H9 (cell line): ENCODE measurements around the gene DIAPH3. TPM values are rescaled to one million over a fixed set of nuclear protein-coding genes. Genes with fewer than 3 reads are reported as not detected.

Experiments used
- DNase-seq: peaks from one replicate; pipeline ENCODE4 v3.0.0-alpha.2; 2017
- H2AFZ ChIP-seq: one replicate; pipeline ENCODE4 v1.6.1; 2013; ENCODE audit warnings: mild to moderate bottlenecking, low read length, control low read depth, moderate library complexity
- H2AK5ac ChIP-seq: 2 replicates; pipeline ENCODE4 v1.6.1; 2013; ENCODE audit warnings: low read length, control low read depth, mixed read lengths; ENCODE audit not compliant: insufficient read length
- H2BK120ac ChIP-seq: one replicate; pipeline ENCODE4 v1.6.1; 2013; ENCODE audit warnings: low read depth, mild to moderate bottlenecking, low read length, control low read depth, inconsistent platforms; ENCODE audit not compliant: poor library complexity, severe bottlenecking
- H2BK12ac ChIP-seq: 2 replicates; pipeline ENCODE4 v1.6.1; 2013; ENCODE audit warnings: low read length, control low read depth, mixed read lengths, low read depth; ENCODE audit not compliant: insufficient read length
- H2BK15ac ChIP-seq: 2 replicates; pipeline ENCODE4 v1.6.1; 2013; ENCODE audit warnings: low read depth, low read length, control low read depth
- H2BK20ac ChIP-seq: one replicate; pipeline ENCODE4 v1.6.1; 2013; ENCODE audit warnings: low read depth, mild to moderate bottlenecking, low read length, control low read depth, inconsistent platforms; ENCODE audit not compliant: poor library complexity, severe bottlenecking
- H2BK5ac ChIP-seq: 2 replicates; pipeline ENCODE4 v1.6.1; 2013; ENCODE audit warnings: low read length, control low read depth, mixed read lengths; ENCODE audit not compliant: insufficient read length
- H3K14ac ChIP-seq: 2 replicates; pipeline ENCODE4 v1.6.1; 2013; ENCODE audit warnings: low read length, control low read depth; ENCODE audit not compliant: insufficient read depth
- H3K18ac ChIP-seq: 2 replicates; pipeline ENCODE4 v1.6.1; 2013; ENCODE audit warnings: low read depth, mild to moderate bottlenecking, mixed read lengths, low read length, control low read depth; ENCODE audit not compliant: insufficient read length
- H3K23ac ChIP-seq: 2 replicates; pipeline ENCODE4 v1.6.1; 2013; ENCODE audit warnings: low read length, control low read depth, mixed read lengths, low read depth; ENCODE audit not compliant: insufficient read length
- H3K23me2 ChIP-seq: 2 replicates; pipeline ENCODE4 v1.6.1; 2013; ENCODE audit warnings: low read depth, mild to moderate bottlenecking, mixed read lengths, low read length, control low read depth; ENCODE audit not compliant: insufficient read length, poor library complexity, severe bottlenecking
- H3K27ac ChIP-seq: 2 replicates; pipeline ENCODE4 v1.5.1; 2013; ENCODE audit warnings: low read length, control low read depth, mixed read lengths, low read depth; ENCODE audit not compliant: insufficient read length
- H3K27me3 ChIP-seq: 2 replicates; pipeline ENCODE4 v1.6.1; 2013; ENCODE audit warnings: low read length, control low read depth, inconsistent platforms; ENCODE audit not compliant: insufficient read depth
- H3K4ac ChIP-seq: 2 replicates; pipeline ENCODE4 v1.6.1; 2013; ENCODE audit warnings: low read depth, mild to moderate bottlenecking, control low read depth, inconsistent platforms, low read length, moderate library complexity
- H3K4me1 ChIP-seq: 2 replicates; pipeline ENCODE4 v1.6.1; 2013; ENCODE audit warnings: low read length, control low read depth, inconsistent platforms; ENCODE audit not compliant: insufficient read depth
- H3K4me2 ChIP-seq: 2 replicates; pipeline ENCODE4 v1.6.1; 2013; ENCODE audit warnings: low read length, control low read depth, mixed read lengths; ENCODE audit not compliant: insufficient read length, insufficient read depth
- H3K56ac ChIP-seq: 2 replicates; pipeline ENCODE4 v1.6.1; 2013; ENCODE audit warnings: low read depth, mild to moderate bottlenecking, mixed read lengths, low read length, control low read depth; ENCODE audit not compliant: insufficient read length
- H3K79me1 ChIP-seq: 2 replicates; pipeline ENCODE4 v1.6.1; 2013; ENCODE audit warnings: low read depth, mild to moderate bottlenecking, moderate library complexity, low read length, control low read depth, inconsistent platforms; ENCODE audit not compliant: insufficient read depth, poor library complexity, severe bottlenecking
- H3K79me2 ChIP-seq: 2 replicates; pipeline ENCODE4 v1.6.1; 2013; ENCODE audit warnings: low read length, control low read depth, inconsistent platforms; ENCODE audit not compliant: insufficient read depth
- H3K9ac ChIP-seq: 2 replicates; pipeline ENCODE4 v1.6.1; 2013; ENCODE audit warnings: low read length, control low read depth, mixed read lengths; ENCODE audit not compliant: insufficient read length; ENCODE audit errors: extremely low read depth
- H3K9me3 ChIP-seq: one replicate; pipeline ENCODE4 v1.6.1; 2013; ENCODE audit warnings: low read depth, low read length, inconsistent platforms; ENCODE audit not compliant: control insufficient read depth
- H3T11ph ChIP-seq: one replicate; pipeline ENCODE4 v1.6.1; 2013; ENCODE audit warnings: mild to moderate bottlenecking, low read length, control low read depth, inconsistent platforms
- H4K20me1 ChIP-seq: one replicate; pipeline ENCODE4 v1.6.1; 2013; ENCODE audit not compliant: control insufficient read depth, insufficient read length, insufficient read depth
- H4K5ac ChIP-seq: 2 replicates; pipeline ENCODE4 v1.6.1; 2013; ENCODE audit warnings: low read depth, mild to moderate bottlenecking, mixed read lengths, low read length, control low read depth; ENCODE audit not compliant: insufficient read length
- H4K8ac ChIP-seq: replicated peaks from 2 replicates; pipeline ENCODE4 v1.6.1; 2013; ENCODE audit warnings: low read length, control low read depth, mixed read lengths, low read depth; ENCODE audit not compliant: insufficient read length
- H4K91ac ChIP-seq: 2 replicates; pipeline ENCODE4 v1.6.1; 2013; ENCODE audit warnings: low read depth, mild to moderate bottlenecking, moderate library complexity, mixed read lengths, low read length, control low read depth; ENCODE audit not compliant: insufficient read length
- H3K27ac Mint-ChIP-seq, 3 experiments: 2 replicates in 2 of 3; 3 replicates in 1 of 3; pipeline ENCODE4 v1.8.0; 2020 to 2021; ENCODE audit warnings: mixed read lengths in 3 of 3, mild to moderate bottlenecking in 1 of 3, moderate library complexity in 1 of 3
- H3K27me3 Mint-ChIP-seq: 2 replicates; pipeline ENCODE4 v1.8.0; 2021; ENCODE audit warnings: low read depth, mild to moderate bottlenecking, moderate library complexity, mixed read lengths
- H3K36me3 Mint-ChIP-seq, 3 experiments: 2 replicates in 2 of 3; 3 replicates in 1 of 3; pipeline ENCODE4 v1.8.0; 2020 to 2021; ENCODE audit warnings: low read depth in 3 of 3, mixed read lengths in 3 of 3; ENCODE audit not compliant: insufficient read depth in 1 of 3
- H3K4me1 Mint-ChIP-seq, 2 experiments: 2 replicates each; pipeline ENCODE4 v1.8.0; 2020; ENCODE audit warnings: mixed read lengths in 2 of 2
- H3K4me3 Mint-ChIP-seq, 2 experiments: 2 replicates in 1 of 2; 3 replicates in 1 of 2; pipeline ENCODE4 v1.8.0; 2020 to 2021; ENCODE audit warnings: mild to moderate bottlenecking in 2 of 2, mixed read lengths in 2 of 2, moderate library complexity in 1 of 2
- H3K9me3 Mint-ChIP-seq, 2 experiments: 2 replicates in 1 of 2; 3 replicates in 1 of 2; pipeline ENCODE4 v1.8.0; 2020; ENCODE audit warnings: mild to moderate bottlenecking in 2 of 2, mixed read lengths in 2 of 2, moderate library complexity in 1 of 2
- WGBS: extraction: QIAGEN DNeasy Blood & Tissue Kit; methylation state at CpG from one replicate; pipeline ENCODE4 v1.1.7; 2013; ENCODE audit warnings: missing lambda C conversion rate, low lambda C conversion rate, mixed read lengths; ENCODE audit not compliant: insufficient read length; ENCODE audit errors: extremely low coverage; 5-methylcytosine and 5-hydroxymethylcytosine counted together
- total RNA-seq: library from RNA; stranded (reverse); gene quantifications from 2 replicates; pipeline ENCODE4 v1.2.1, GENCODE V29; 2021
- TF ChIP-seq, protein P1 (sequence below): fragments of 200-600 bp; sonication (generic); conservative IDR thresholded peaks from 3 replicates; pipeline ENCODE4 v1.8.0; 2021; ENCODE audit warnings: antibody characterized with exemption, mild to moderate bottlenecking

Gene DIAPH3
- total RNA-seq, 1 experiment from 2014 or later: 23.1 TPM

DNA sequence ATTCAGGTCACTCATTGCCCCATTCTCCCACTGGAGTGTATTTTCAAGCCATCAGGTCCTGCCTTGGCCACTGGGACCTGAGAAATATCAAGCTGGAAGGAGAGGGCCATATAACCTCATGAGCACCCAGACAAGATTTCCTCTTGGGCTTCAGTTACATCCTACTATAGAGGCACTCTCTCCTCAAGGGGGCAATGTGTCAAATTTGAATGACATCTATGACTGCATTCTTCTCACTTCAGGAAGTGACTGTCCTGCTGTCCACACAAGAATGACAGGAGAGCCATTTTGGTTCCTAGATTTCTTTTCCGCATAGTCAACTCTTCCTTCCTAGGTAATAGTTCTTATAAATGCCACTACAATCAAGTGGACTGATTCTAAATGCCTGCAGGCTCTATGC is 416.2 kb downstream of the DIAPH3 start:
- no peaks in the 10 kb centered on the region for H3K9me3 Mint-ChIP-seq
- no CpG with 5 or more reads among the region's 1 CpG for WGBS
- Histone ChIP-seq H3K9me3 (no peaks in the 10 kb centered on the region), H2BK120ac (no peak overlapping the region), H3K79me1 (no peaks in the 10 kb centered on the region), H3K23me2 (no peaks in the 10 kb centered on the region), H2AK5ac (no peak overlapping the region), H4K8ac (no peak overlapping the region), H2AFZ (no peak overlapping the region), H2BK5ac (no peak overlapping the region), H3K56ac (no peak overlapping the region), H3T11ph (no peak overlapping the region), H2BK12ac (no peak overlapping the region), H3K4me1 (peaks cover 9% of the 10 kb centered on the region), H3K27me3 (no peaks in the 10 kb centered on the region), H4K20me1 (no peaks in the 10 kb centered on the region), H2BK15ac (no peak overlapping the region), H3K18ac (no peak overlapping the region), H3K14ac (no peak overlapping the region), H3K9ac (no peak overlapping the region), H3K27ac (no peak overlapping the region), H3K23ac (no peak overlapping the region), H2BK20ac (no peak overlapping the region), H4K5ac (no peak overlapping the region), H4K91ac (no peak overlapping the region), H3K79me2 (no peaks in the 10 kb centered on the region), H3K4me2 (no peak overlapping the region), H3K4ac (no peak overlapping the region)
- H3K4me1 Mint-ChIP-seq: peaks cover 45 to 47% of the 10 kb centered on the region in 2 experiments
- H3K27me3 Mint-ChIP-seq: no peaks in the 10 kb centered on the region
- no peak overlapping the region; a peak in 1 of 7 replicates for H3K27ac Mint-ChIP-seq
- no peaks in the 10 kb centered on the region for H3K36me3 Mint-ChIP-seq
- H3K4me3 Mint-ChIP-seq: no peak overlapping the region
- TF ChIP-seq, protein P1, sequence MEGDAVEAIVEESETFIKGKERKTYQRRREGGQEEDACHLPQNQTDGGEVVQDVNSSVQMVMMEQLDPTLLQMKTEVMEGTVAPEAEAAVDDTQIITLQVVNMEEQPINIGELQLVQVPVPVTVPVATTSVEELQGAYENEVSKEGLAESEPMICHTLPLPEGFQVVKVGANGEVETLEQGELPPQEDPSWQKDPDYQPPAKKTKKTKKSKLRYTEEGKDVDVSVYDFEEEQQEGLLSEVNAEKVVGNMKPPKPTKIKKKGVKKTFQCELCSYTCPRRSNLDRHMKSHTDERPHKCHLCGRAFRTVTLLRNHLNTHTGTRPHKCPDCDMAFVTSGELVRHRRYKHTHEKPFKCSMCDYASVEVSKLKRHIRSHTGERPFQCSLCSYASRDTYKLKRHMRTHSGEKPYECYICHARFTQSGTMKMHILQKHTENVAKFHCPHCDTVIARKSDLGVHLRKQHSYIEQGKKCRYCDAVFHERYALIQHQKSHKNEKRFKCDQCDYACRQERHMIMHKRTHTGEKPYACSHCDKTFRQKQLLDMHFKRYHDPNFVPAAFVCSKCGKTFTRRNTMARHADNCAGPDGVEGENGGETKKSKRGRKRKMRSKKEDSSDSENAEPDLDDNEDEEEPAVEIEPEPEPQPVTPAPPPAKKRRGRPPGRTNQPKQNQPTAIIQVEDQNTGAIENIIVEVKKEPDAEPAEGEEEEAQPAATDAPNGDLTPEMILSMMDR: peak; percentile 34; the same call in 1 of the 3 replicates
- DNase-seq: no peak
